HepG2 (cell line): ENCODE data around the gene ADAM8. TPM values are rescaled to one million over a fixed set of nuclear protein-coding genes. Genes with fewer than 3 reads are reported as not detected.

Experiments used
- ATAD3A ChIP-seq: sonication (generic); formaldehyde crosslinking; IDR thresholded peaks from 2 replicates; pipeline ENCODE4 v1.4.0; 2020; ENCODE audit warnings: missing genetic modification reagents
- CBX2 ChIP-seq, 2 experiments: fragments of 200-600 bp in 1 of 2; sonication (generic); formaldehyde crosslinking in 1 of 2; IDR thresholded peaks; 2 replicates each; pipeline versions ENCODE4 v1.7.0 to v1.8.1; 2018 to 2022; ENCODE audit warnings: low read depth in 2 of 2, low read length in 1 of 2, mild to moderate bottlenecking in 1 of 2, missing genetic modification reagents in 1 of 2
- CREBL2 ChIP-seq: sonication (generic); formaldehyde crosslinking; IDR thresholded peaks from 2 replicates; pipeline ENCODE4 v1.8.1; 2023; ENCODE audit warnings: missing genetic modification reagents, mild to moderate bottlenecking, borderline replicate concordance
- EP300 ChIP-seq, 3 experiments: sonication (generic) in 1 of 3; formaldehyde crosslinking in 1 of 3; IDR thresholded peaks; 2 replicates each; pipeline versions ENCODE4 v1.5.1 to v1.6.1; 2011 to 2020; ENCODE audit warnings: low read depth in 2 of 3, low read length in 2 of 3, borderline replicate concordance in 1 of 3, improper control_type of control experiment in 1 of 3, mild to moderate bottlenecking in 1 of 3, missing genetic modification reagents in 1 of 3, moderate library complexity in 1 of 3
- GFI1 ChIP-seq: sonication (generic); formaldehyde crosslinking; IDR thresholded peaks from 2 replicates; pipeline ENCODE4 v1.5.0; 2020; ENCODE audit warnings: missing genetic modification reagents, mild to moderate bottlenecking, borderline replicate concordance
- GLMP ChIP-seq: sonication (generic); formaldehyde crosslinking; IDR thresholded peaks from 2 replicates; pipeline ENCODE4 v1.9.0; 2021; ENCODE audit warnings: missing genetic modification reagents, mild to moderate bottlenecking, borderline replicate concordance
- GMEB1 ChIP-seq: sonication (generic); formaldehyde crosslinking; IDR thresholded peaks from 2 replicates; pipeline ENCODE4 v1.5.1; 2020; ENCODE audit warnings: missing genetic modification reagents, mild to moderate bottlenecking, borderline replicate concordance
- GZF1 ChIP-seq: sonication (generic); formaldehyde crosslinking; IDR thresholded peaks from 2 replicates; pipeline ENCODE4 v1.5.1; 2020; ENCODE audit warnings: mild to moderate bottlenecking, missing genetic modification reagents
- HOXA7 ChIP-seq: sonication (generic); formaldehyde crosslinking; IDR thresholded peaks from 2 replicates; pipeline ENCODE4 v1.8.1; 2022; ENCODE audit warnings: mild to moderate bottlenecking, missing genetic modification reagents, moderate library complexity
- JARID2 ChIP-seq: sonication (generic); formaldehyde crosslinking; IDR thresholded peaks from 2 replicates; pipeline ENCODE4 v1.8.1; 2023; ENCODE audit warnings: missing genetic modification reagents, inconsistent platforms; ENCODE audit not compliant: insufficient replicate concordance
- KLF13 ChIP-seq: sonication (generic); formaldehyde crosslinking; IDR thresholded peaks from 2 replicates; pipeline ENCODE4 v1.4.0; 2020; ENCODE audit warnings: mild to moderate bottlenecking, missing genetic modification reagents
- KLF6 ChIP-seq: IDR thresholded peaks from 2 replicates; pipeline ENCODE4 v1.8.0; 2016; ENCODE audit warnings: missing biosample characterization, missing genetic modification reagents
- KMT2B ChIP-seq: IDR thresholded peaks from 2 replicates; pipeline ENCODE4 v1.6.1; 2016; ENCODE audit warnings: missing genetic modification reagents, missing compliant biosample characterization
- MAFK ChIP-seq, 2 experiments: IDR thresholded peaks in 1 of 2; conservative IDR thresholded peaks in 1 of 2; 2 replicates each; pipeline ENCODE4 v1.6.1; 2011; ENCODE audit warnings: improper control_type of control experiment in 2 of 2, low read length in 2 of 2
- POGZ ChIP-seq: sonication (generic); formaldehyde crosslinking; IDR thresholded peaks from 2 replicates; pipeline ENCODE4 v1.4.0; 2020; ENCODE audit warnings: mild to moderate bottlenecking, missing genetic modification reagents
- RARA ChIP-seq: IDR thresholded peaks from 2 replicates; pipeline ENCODE4 v1.6.1; 2016; ENCODE audit warnings: missing genetic modification reagents, missing compliant biosample characterization
- RFX3 ChIP-seq: IDR thresholded peaks from 2 replicates; pipeline ENCODE4 v1.6.1; 2016; ENCODE audit warnings: missing biosample characterization, missing genetic modification reagents
- RFX5 ChIP-seq: IDR thresholded peaks from 2 replicates; pipeline ENCODE4 v1.6.1; 2011; ENCODE audit warnings: low read depth, low read length, improper control_type of control experiment
- ZBTB7A ChIP-seq: sonication (generic); formaldehyde crosslinking; IDR thresholded peaks from 2 replicates; pipeline ENCODE4 v1.8.0; 2022; ENCODE audit warnings: mild to moderate bottlenecking, missing genetic modification reagents
- ZNF260 ChIP-seq: sonication (generic); formaldehyde crosslinking; IDR thresholded peaks from 2 replicates; pipeline ENCODE4 v1.4.0; 2020; ENCODE audit warnings: missing genetic modification reagents, low read depth, mild to moderate bottlenecking, borderline replicate concordance
- ZNF503 ChIP-seq: sonication (generic); formaldehyde crosslinking; IDR thresholded peaks from 2 replicates; pipeline ENCODE4 v1.4.0; 2020; ENCODE audit warnings: missing genetic modification reagents
- ZNF616 ChIP-seq: sonication (generic); formaldehyde crosslinking; IDR thresholded peaks from 2 replicates; pipeline ENCODE4 v1.5.0; 2020; ENCODE audit warnings: low read depth, mild to moderate bottlenecking, missing genetic modification reagents
- ZNF776 ChIP-seq: sonication (generic); formaldehyde crosslinking; IDR thresholded peaks from 2 replicates; pipeline ENCODE4 v1.4.0; 2020; ENCODE audit warnings: mild to moderate bottlenecking, missing genetic modification reagents
- polyA plus RNA-seq, 8 experiments: library from polyadenylated mRNA; depleted of rRNA in 3 of 8; stranded (reverse) in 7 of 8; unstranded in 1 of 8; fragments of >200 nt; fragmentation: Illumina TruSeq in 4 of 8; extraction: Trizol in 4 of 8; gene quantifications; 2 replicates each; pipeline versions ENCODE4 v1.2.1 to v1.2.3, GENCODE V29; 2011 to 2016; ENCODE audit warnings: low read depth in 4 of 8, missing spikeins in 1 of 8, mixed read lengths in 1 of 8; ENCODE audit not compliant: insufficient read depth in 1 of 8
- total RNA-seq, 5 experiments: library from RNA; depleted of rRNA; stranded (reverse); fragments of >200 nt; fragmentation: Illumina TruSeq; extraction: Trizol; gene quantifications; 2 replicates each; pipeline ENCODE4 v1.2.3, GENCODE V29; 2016; ENCODE audit warnings: low read depth in 1 of 5

Gene ADAM8
- total and polyA plus RNA-seq, 2 of the 13 experiments (the other 11 are each of a cell fraction or from before 2014, with no cell fraction given), result 0.24 to 0.93 TPM

- TF ChIP-seq POGZ (CRISPR knock-in tag) (no peak; the same call in 1 of the 2 replicates), CBX2 (IDR thresholded peaks at IDR 0.05; ENCODE audit: low read depth, low read length) (no peak), CBX2 (CRISPR knock-in tag; IDR thresholded peaks at IDR 0.05; ENCODE audit: low read depth) (no peak), GLMP (CRISPR knock-in tag) (no peak), ZBTB7A (0 out of 2 replicates have a peak, but pooled peaks have one; percentile 53), GFI1 (CRISPR knock-in tag) (no peak), EP300 (IDR thresholded peaks at IDR 0.05; ENCODE audit: low read depth in 2 of 2, low read length in 2 of 2) (no peak; a peak in 1 of 4 replicates), EP300 (CRISPR knock-in tag; IDR thresholded peaks at IDR 0.05; ENCODE audit: borderline replicate concordance) (no peak), MAFK (conservative IDR thresholded peaks at IDR 0.05 in 1 of 2, IDR thresholded peaks at IDR 0.05 in 1 of 2; ENCODE audit: low read length in 2 of 2) (no peak), GZF1 (CRISPR knock-in tag) (no peak), GMEB1 (0 out of 2 replicates have a peak, but pooled peaks have one; percentile 18), KLF6 (no peak), ZNF260 (no peak), CREBL2 (CRISPR knock-in tag) (no peak; the same call in 1 of the 2 replicates), KLF13 (CRISPR knock-in tag) (no peak), RARA (0 out of 2 replicates have a peak, but pooled peaks have one; percentile 24), RFX3 (no peak), HOXA7 (no peak), KMT2B (CRISPR knock-in tag) (no peak), ZNF503 (CRISPR knock-in tag) (no peak), ZNF776 (CRISPR knock-in tag) (peak; percentile 84), ZNF616 (CRISPR knock-in tag) (no peak), RFX5 (peak; percentile 52; the same call in 1 of the 2 replicates), JARID2 (CRISPR knock-in tag) (no peak), ATAD3A (CRISPR knock-in tag) (no peak)
Measured at GRCh38 chr10:133308421-133309099, 31.9 kb upstream of the ADAM8 start, which contains the start of the genes TUBGCP2 and ZNF511 (continued).
